Endothelial cell (in vitro differentiated cells): ENCODE results near the gene MACROD2. TPM values are rescaled to one million over a fixed set of nuclear protein-coding genes. Genes with fewer than 3 reads are reported as not detected.

Experiments
- DNase-seq: peaks from one replicate; pipeline ENCODE4 v3.0.0; 2021; ENCODE audit warnings: low spot score
- H3K27ac Mint-ChIP-seq: one replicate; pipeline ENCODE4 v1.8.0; 2021; ENCODE audit warnings: mixed read lengths, inconsistent platforms; ENCODE audit not compliant: unreplicated experiment
- H3K27me3 Mint-ChIP-seq: one replicate; pipeline ENCODE4 v1.8.0; 2021; ENCODE audit warnings: mild to moderate bottlenecking, moderate library complexity, mixed read lengths, inconsistent platforms; ENCODE audit not compliant: unreplicated experiment
- H3K36me3 Mint-ChIP-seq: one replicate; pipeline ENCODE4 v1.8.0; 2021; ENCODE audit warnings: mild to moderate bottlenecking, low read depth, mixed read lengths, inconsistent platforms; ENCODE audit not compliant: unreplicated experiment
- H3K4me1 Mint-ChIP-seq: one replicate; pipeline ENCODE4 v1.8.0; 2021; ENCODE audit warnings: mild to moderate bottlenecking, mixed read lengths, inconsistent platforms; ENCODE audit not compliant: unreplicated experiment
- H3K4me3 Mint-ChIP-seq: one replicate; pipeline ENCODE4 v1.8.0; 2021; ENCODE audit warnings: mild to moderate bottlenecking, mixed read lengths, inconsistent platforms; ENCODE audit not compliant: unreplicated experiment
- H3K9me3 Mint-ChIP-seq: one replicate; pipeline ENCODE4 v1.8.0; 2021; ENCODE audit warnings: mixed read lengths, inconsistent platforms; ENCODE audit not compliant: unreplicated experiment
- CTCF ChIP-seq: fragments of 200-600 bp; sonication (generic); IDR thresholded peaks from one replicate; pipeline ENCODE4 v1.5.0; 2021; ENCODE audit warnings: antibody characterized with exemption; ENCODE audit not compliant: unreplicated experiment
- total RNA-seq: library from RNA; stranded (reverse); fragmentation: NEBNext Ultra II Directional; extraction: Animal tissue kit (Norgen Biotek cat#: 25700); gene quantifications from one replicate; pipeline ENCODE4 v1.2.1, GENCODE V29; 2021; ENCODE audit not compliant: unreplicated experiment

MACROD2 gene
- total RNA-seq, 1 donor from 2014 or later = 6.4 TPM

- DNase-seq = no peak
- H3K4me3 Mint-ChIP-seq = no peak overlapping the region
- H3K27me3 Mint-ChIP-seq = peaks cover 2% of the 10 kb centered on the region
- H3K27ac Mint-ChIP-seq = no peak overlapping the region
- no peak for TF ChIP-seq CTCF
- no peaks in the 10 kb centered on the region for H3K36me3 Mint-ChIP-seq
- H3K4me1 Mint-ChIP-seq = peaks cover 11% of the 10 kb centered on the region
- no peaks in the 10 kb centered on the region for H3K9me3 Mint-ChIP-seq
These were observed 547.7 kb downstream of the MACROD2 start for GRCh38 chr20:14543040-14543439.

GRCh38 chr20:14544688-14545087, 549.4 kb downstream of the MACROD2 start:
- no peaks in the 10 kb centered on the region for H3K9me3 Mint-ChIP-seq
- no peaks in the 10 kb centered on the region for H3K36me3 Mint-ChIP-seq
- no peak overlapping the region for H3K27ac Mint-ChIP-seq
- no peaks in the 10 kb centered on the region for H3K4me1 Mint-ChIP-seq
- no peak for DNase-seq
- H3K4me3 Mint-ChIP-seq = no peak overlapping the region
- no peak for TF ChIP-seq CTCF
- no peaks in the 10 kb centered on the region for H3K27me3 Mint-ChIP-seq

DNA sequence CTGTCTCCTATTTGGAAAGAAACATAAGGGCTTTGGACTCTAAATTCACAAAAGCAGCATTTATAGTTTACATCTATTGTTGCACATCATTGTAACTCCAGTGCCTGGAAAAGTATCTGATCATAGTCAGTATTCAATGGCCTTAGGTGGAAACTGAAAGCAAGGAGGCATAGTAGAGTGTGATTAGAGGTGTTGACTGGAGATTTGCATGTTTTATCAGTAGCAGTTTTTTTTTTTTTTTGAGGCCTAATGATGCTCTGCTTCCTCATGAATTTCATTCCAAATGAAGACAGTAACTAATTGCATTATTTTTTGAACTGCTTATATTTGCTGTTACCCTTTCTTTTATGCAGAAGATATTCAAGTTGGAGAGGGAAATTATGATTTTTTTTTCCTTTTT, 555.3 kb downstream of the MACROD2 start:
- Mint-ChIP-seq H3K27me3 (peaks cover under 1% of the 10 kb centered on the region), H3K4me1 (no peaks in the 10 kb centered on the region), H3K4me3 (no peak overlapping the region), H3K27ac (no peak overlapping the region), H3K9me3 (no peaks in the 10 kb centered on the region), H3K36me3 (no peaks in the 10 kb centered on the region)
- TF ChIP-seq CTCF = no peak
- no peak for DNase-seq

GRCh38 chr20:14553774-14554534, 558.6 kb downstream of the MACROD2 start:
- Mint-ChIP-seq H3K27me3 (peaks cover 2% of the 10 kb centered on the region), H3K27ac (no peak overlapping the region), H3K36me3 (no peaks in the 10 kb centered on the region), H3K4me1 (no peaks in the 10 kb centered on the region), H3K4me3 (no peak overlapping the region), H3K9me3 (no peaks in the 10 kb centered on the region)
- TF ChIP-seq CTCF = no peak
- no peak for DNase-seq

DNA sequence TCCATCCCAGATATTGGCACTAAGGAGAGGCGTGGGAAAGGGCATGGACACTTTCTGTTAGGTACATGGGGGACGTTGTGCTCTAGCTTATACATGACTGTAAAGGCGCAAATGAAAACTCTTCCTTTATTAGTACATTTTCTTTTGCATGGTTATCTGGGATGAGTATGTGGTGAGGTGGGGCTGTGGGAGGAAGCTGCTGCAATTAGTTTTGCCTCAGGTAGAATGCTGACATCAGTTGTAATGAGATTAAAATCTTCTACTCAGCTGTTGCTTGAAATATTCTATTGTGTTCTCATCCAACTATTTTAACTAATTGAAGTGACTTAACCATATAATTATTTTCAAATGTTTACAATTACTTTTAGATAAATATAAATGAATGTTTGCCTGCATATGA, 560.4 kb downstream of the MACROD2 start:
- TF ChIP-seq CTCF = no peak
- Mint-ChIP-seq H3K4me3 (no peak overlapping the region), H3K4me1 (no peaks in the 10 kb centered on the region), H3K27me3 (peaks cover 2% of the 10 kb centered on the region), H3K27ac (no peak overlapping the region), H3K9me3 (no peaks in the 10 kb centered on the region), H3K36me3 (no peaks in the 10 kb centered on the region)
- no peak for DNase-seq
